Thymus (tissue), 11 donors: ENCODE measurements around the gene TMEM229B. TPM values are rescaled to one million over a fixed set of nuclear protein-coding genes. Genes with fewer than 3 reads are reported as not detected.

Experiments used
- DNase-seq, 9 donors: peaks; one replicate each; pipeline ENCODE4 v3.0.0-alpha.2; 2013; ENCODE audit warnings: low spot score in 9 of 9, low read depth in 6 of 9, missing footprints in 1 of 9
- H3K27ac ChIP-seq, 2 donors: one replicate each; pipeline ENCODE4 v1.5.1; 2013; ENCODE audit warnings: control low read depth in 1 of 2, low read depth in 1 of 2, low read length in 1 of 2, mild to moderate bottlenecking in 1 of 2, moderate library complexity in 1 of 2
- H3K27me3 ChIP-seq, 2 donors: one replicate each; pipeline ENCODE4 v1.5.1; 2013; ENCODE audit warnings: low read length in 1 of 2; ENCODE audit not compliant: control insufficient read depth in 2 of 2, insufficient read depth in 1 of 2
- H3K36me3 ChIP-seq, 2 donors: one replicate each; pipeline ENCODE4 v1.5.1; 2013; ENCODE audit warnings: low read length in 1 of 2, mild to moderate bottlenecking in 1 of 2, moderate library complexity in 1 of 2; ENCODE audit not compliant: control insufficient read depth in 2 of 2, insufficient read depth in 2 of 2
- H3K4me1 ChIP-seq, 2 donors: one replicate each; pipeline ENCODE4 v1.5.1; 2013; ENCODE audit warnings: low read length in 2 of 2; ENCODE audit not compliant: control insufficient read depth in 2 of 2, insufficient read depth in 2 of 2
- H3K4me3 ChIP-seq, 2 donors: one replicate each; pipeline ENCODE4 v1.5.1; 2013; ENCODE audit warnings: low read length in 2 of 2, control low read depth in 1 of 2, mild to moderate bottlenecking in 1 of 2
- H3K9me3 ChIP-seq, 2 donors: one replicate each; pipeline ENCODE4 v1.5.1; 2013; ENCODE audit warnings: low read length in 1 of 2, mild to moderate bottlenecking in 1 of 2; ENCODE audit not compliant: control insufficient read depth in 2 of 2, insufficient read depth in 1 of 2
- WGBS: extraction: QIAGEN DNeasy Blood & Tissue Kit; methylation state at CpG from one replicate; pipeline ENCODE4 v1.1.7; 2013; 5-methylcytosine and 5-hydroxymethylcytosine counted together
- polyA plus RNA-seq: library from polyadenylated mRNA; stranded (reverse); fragments of 200-250 nt; gene quantifications from one replicate; pipeline ENCODE4 v1.2.3, GENCODE V29; 2013
- total RNA-seq: library from RNA; stranded (reverse); fragments of 120-200 nt; gene quantifications from one replicate; pipeline ENCODE4 v1.2.4, GENCODE V29; 2013
- donor health status: healthy.

TMEM229B gene
- total and polyA plus RNA-seq, 2 donors, result 6.6 to 13.7 TPM

DNA sequence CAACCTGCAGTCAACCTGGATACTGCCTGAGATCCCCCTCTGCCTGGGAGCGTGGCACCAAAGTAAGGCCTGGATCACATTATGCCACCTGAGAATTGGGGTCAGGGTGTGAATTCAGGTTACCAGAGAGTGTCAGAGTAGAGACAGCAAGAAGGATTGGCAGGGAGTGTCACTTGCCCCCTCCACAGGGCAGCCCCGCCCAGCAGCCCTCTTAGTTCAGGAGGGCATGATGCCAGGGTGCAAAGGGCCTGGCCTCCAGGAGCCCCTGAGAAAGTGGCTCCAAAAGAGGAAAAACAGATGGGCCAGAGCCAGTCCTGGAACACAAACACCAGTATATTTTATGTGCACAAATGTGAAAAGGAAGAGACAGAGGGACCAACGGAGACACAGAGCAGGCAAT is 18.6 kb downstream of the TMEM229B start:
- Histone ChIP-seq H3K27me3 (no peaks in the 10 kb centered on the region), H3K9me3 (no peaks in the 10 kb centered on the region), H3K4me3 (no peak overlapping the region), H3K36me3 (peaks cover 6 to 7% of the 10 kb centered on the region in 2 donors), H3K27ac (no peak overlapping the region), H3K4me1 (peaks cover 24 to 36% of the 10 kb centered on the region in 2 donors)
- WGBS, result 98% methylated on average over 3 of the region's 3 CpGs
- DNase-seq, result no peak

DNA sequence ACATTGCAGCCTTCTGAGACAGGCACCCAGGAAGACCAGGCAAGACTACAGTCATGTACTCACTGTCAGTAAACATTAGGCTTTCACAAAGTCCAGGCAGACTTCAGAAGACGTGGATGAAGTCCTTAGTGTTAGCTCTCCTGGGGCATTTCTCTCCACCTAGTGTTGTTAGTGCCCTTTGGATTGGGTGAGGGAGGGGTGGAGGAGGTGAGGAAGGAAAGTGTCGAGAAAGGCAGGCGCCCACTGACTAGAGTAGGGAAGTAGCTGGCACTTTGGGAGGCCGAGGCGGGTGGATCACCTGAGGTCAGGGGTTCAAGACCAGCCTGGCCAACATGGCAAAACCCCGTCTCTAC is 20.2 kb downstream of the TMEM229B start:
- peaks cover 36 to 52% of the 10 kb centered on the region in 2 donors for H3K4me1 ChIP-seq
- H3K27ac ChIP-seq, result no peak overlapping the region
- DNase-seq, result no peak
- no peaks in the 10 kb centered on the region for H3K27me3 ChIP-seq
- peaks cover 3 to 4% of the 10 kb centered on the region in 2 donors for H3K36me3 ChIP-seq
- WGBS, result over 99% methylated on average over 6 of the region's 6 CpGs
- H3K9me3 ChIP-seq, result no peaks in the 10 kb centered on the region
- H3K4me3 ChIP-seq, result no peak overlapping the region

DNA sequence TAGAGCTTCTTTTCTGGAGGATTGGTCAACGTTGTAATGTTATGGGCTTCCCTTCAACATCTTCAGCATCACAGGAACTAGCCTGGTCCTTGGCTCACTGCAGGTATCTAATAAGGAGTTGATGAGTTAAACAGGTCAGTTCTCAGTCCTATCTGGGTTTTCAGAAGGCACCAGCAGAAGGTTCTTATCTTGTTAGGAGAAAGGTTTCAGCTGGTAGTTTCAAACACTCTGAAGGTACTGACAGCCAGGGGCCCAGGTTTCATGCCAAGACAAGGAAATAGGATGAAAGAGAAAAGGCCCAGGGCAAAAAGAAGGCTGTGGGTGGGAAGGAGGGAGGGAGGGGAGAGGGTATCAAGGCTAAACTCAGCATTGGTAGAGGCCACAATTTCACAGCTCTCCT is 21.4 kb downstream of the TMEM229B start:
- WGBS, result 93% methylated on average over 1 of the region's 1 CpG
- Histone ChIP-seq H3K36me3 (no peaks in the 10 kb centered on the region), H3K27ac (no peak overlapping the region), H3K27me3 (no peaks in the 10 kb centered on the region), H3K9me3 (no peaks in the 10 kb centered on the region), H3K4me3 (no peak overlapping the region), H3K4me1 (peaks cover 44 to 64% of the 10 kb centered on the region in 2 donors)
- DNase-seq, result no peak

DNA sequence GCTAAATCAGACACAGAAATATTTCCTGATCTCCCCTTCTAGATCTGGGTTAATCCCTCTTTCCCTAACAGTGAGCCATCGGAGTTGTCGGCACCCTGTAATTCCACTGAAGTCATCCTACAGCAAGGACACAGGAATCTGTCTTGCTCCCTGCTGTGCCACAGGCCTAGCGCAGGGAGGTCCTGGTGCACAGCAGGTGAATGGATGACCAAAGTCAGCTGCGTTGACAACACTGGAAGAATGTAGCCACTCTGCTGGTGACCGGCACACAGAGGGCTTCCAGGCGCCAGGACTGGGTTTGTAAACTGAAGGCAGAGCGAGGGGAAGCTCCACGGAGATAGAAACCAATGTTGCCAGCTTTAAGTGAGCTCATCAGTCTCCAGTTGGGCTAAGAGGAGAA is 23.6 kb downstream of the TMEM229B start:
- H3K36me3 ChIP-seq, result no peaks in the 10 kb centered on the region
- H3K4me1 ChIP-seq, result peaks cover 52 to 76% of the 10 kb centered on the region in 2 donors
- 96% methylated on average over 8 of the region's 8 CpGs for WGBS
- no peak overlapping the region for H3K4me3 ChIP-seq
- H3K27ac ChIP-seq, result peak overlapping the region; percentile 94
- H3K9me3 ChIP-seq, result no peaks in the 10 kb centered on the region
- no peaks in the 10 kb centered on the region for H3K27me3 ChIP-seq
- DNase-seq, result no peak

DNA sequence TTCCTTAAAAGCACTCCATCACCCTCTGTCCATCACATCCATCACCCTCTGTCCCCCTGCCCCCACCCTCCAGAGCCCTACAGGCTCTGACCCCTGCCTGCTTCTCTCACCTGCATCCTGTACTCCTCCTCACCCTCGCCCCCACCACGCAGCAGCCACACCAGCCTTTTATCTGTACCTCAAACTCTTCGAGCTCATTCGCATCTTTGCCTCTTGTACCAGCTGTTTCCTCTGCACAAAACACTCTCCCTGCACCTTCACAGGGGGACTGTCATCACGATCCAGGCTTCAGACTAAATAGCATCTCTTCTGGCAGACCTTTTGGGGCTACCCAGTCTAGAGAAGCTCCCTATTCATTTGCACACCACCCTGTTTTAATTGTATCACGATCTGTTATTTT is 24.1 kb downstream of the TMEM229B start:
- no peaks in the 10 kb centered on the region for H3K9me3 ChIP-seq
- DNase-seq, result peak; percentile 63 to 94 (median 77)
- no peak overlapping the region for H3K4me3 ChIP-seq
- H3K36me3 ChIP-seq, result no peaks in the 10 kb centered on the region
- peaks cover 52 to 76% of the 10 kb centered on the region in 2 donors for H3K4me1 ChIP-seq
- H3K27ac ChIP-seq, result peak overlapping the region; percentile 94
- 5% methylated on average over 6 of the region's 6 CpGs for WGBS
- H3K27me3 ChIP-seq, result no peaks in the 10 kb centered on the region

DNA sequence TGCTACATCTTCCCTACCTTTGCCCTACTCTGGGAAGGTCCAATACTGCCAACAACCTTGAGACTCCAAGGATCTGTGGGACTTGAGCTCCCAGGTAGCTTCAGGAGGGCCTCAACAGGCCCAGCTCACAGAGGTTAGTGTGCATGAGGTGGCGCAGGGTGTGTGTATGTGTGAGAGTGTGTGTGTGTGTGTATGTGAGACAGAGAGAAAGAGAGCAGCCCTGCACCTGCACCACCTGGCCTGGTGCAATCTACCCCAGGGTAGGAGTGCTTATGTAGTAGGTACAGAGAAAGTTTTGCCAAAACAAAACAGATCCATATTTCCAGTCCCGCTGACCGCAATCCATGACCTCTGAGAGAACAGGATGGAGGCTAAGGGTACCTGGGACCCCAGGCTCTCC is 24.6 kb downstream of the TMEM229B start:
- Histone ChIP-seq H3K4me1 (peaks cover 52 to 74% of the 10 kb centered on the region in 2 donors), H3K36me3 (no peaks in the 10 kb centered on the region), H3K27ac (peak overlapping the region; percentile 94), H3K4me3 (no peak overlapping the region), H3K27me3 (no peaks in the 10 kb centered on the region), H3K9me3 (no peaks in the 10 kb centered on the region)
- WGBS, result 72% methylated on average over 3 of the region's 3 CpGs
- peak; percentile 37 to 84 (median 58) for DNase-seq

DNA sequence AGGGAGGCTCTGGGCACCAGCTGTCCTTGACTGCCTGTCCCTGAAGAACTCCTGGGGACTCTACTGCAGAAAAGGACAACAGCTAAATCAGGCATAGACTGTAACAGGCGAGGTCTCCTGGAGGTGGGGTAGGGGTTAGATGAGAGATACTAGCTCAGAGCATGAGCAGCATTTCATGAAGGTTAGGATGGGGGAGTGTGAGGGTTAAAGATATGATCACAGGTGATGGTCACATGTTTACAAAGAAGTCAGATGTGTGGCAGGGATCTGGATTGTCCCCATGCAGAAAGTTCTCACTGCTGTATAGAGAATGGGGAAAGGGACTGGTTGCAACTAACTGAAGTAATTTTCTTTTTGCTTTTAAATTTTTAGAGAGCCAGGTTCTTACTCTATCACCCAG is 26.5 kb downstream of the TMEM229B start:
- peak overlapping the region; percentile 46 to 59 for H3K27ac ChIP-seq
- H3K27me3 ChIP-seq, result peaks cover 0 to 4% of the 10 kb centered on the region in 2 donors
- peaks cover 44 to 60% of the 10 kb centered on the region in 2 donors for H3K4me1 ChIP-seq
- H3K4me3 ChIP-seq, result no peak overlapping the region
- no peaks in the 10 kb centered on the region for H3K36me3 ChIP-seq
- DNase-seq, result peak in 2 of 9 donors; percentile 28 to 57
- no peaks in the 10 kb centered on the region for H3K9me3 ChIP-seq
- WGBS, result 70% methylated on average over 1 of the region's 1 CpG

DNA sequence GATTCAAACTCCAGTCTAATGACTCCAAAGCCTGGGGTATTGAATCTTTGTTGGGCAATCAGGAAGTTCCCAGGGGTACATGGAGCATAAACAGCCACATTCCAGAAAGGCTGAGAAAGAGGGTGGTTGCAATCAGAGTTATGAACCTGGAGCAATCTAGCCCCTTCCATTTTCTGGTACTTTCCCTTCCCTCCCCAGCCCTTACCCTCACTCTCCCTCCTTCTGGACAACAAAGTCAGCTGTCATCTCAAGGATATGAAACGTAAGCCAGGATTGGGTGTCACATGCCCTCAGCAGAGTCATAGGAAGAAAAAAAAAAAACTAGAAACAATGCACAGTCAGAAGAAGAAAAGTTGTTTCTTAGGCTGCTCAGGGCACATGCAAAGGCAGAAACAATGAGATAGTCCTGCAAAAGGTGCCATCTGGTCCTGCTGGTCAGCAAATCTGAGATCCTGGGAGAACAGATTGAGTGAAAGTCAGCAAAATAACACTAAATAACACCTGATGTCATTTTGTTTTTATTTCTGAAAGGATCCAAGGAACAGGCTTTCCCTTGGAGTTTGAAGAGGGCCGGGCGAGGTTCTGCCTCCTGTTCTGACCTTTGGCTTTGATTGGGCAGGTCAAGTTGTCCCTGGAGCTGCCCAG is 27.1 kb downstream of the TMEM229B start:
- H3K4me1 ChIP-seq, result peaks cover 44 to 55% of the 10 kb centered on the region in 2 donors
- H3K27me3 ChIP-seq, result peaks cover 0 to 4% of the 10 kb centered on the region in 2 donors
- H3K9me3 ChIP-seq, result no peaks in the 10 kb centered on the region
- H3K4me3 ChIP-seq, result no peak overlapping the region
- DNase-seq, result no peak
- no peaks in the 10 kb centered on the region for H3K36me3 ChIP-seq
- H3K27ac ChIP-seq, result peak overlapping the region; percentile 59 to 68
- WGBS, result 94% methylated on average over 3 of the region's 3 CpGs

DNA sequence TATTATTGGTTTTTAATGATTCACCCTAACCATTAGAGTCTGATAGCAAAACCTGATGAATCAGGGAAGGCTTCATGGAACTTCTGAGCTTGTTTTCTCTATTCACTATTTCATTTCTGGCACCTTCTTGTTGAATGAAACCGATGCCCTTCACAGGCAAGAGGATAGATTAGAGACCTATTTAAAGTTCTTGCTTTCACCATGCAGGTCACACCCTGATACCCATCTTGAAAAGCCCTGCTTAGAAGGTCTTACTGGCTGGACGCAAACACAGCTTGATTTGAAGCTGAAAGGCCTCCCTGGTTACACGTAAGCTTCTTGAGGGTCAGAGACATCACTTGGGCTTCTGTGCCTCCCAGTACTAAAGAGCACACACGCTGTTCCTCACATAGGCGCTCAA is 29.2 kb downstream of the TMEM229B start:
- no peaks in the 10 kb centered on the region for H3K36me3 ChIP-seq
- no peak overlapping the region for H3K27ac ChIP-seq
- no peaks in the 10 kb centered on the region for H3K9me3 ChIP-seq
- DNase-seq, result no peak
- WGBS, result 97% methylated on average over 5 of the region's 5 CpGs
- peaks cover 0 to 4% of the 10 kb centered on the region in 2 donors for H3K27me3 ChIP-seq
- H3K4me3 ChIP-seq, result no peak overlapping the region
- H3K4me1 ChIP-seq, result peaks cover 25 to 34% of the 10 kb centered on the region in 2 donors
